Stimulated activated CD8-positive, alpha-beta memory T cell treated with anti-CD3 and anti-CD28 coated beads, Interleukin-15, amount 100 ng/mL, for 4 hours (primary cell): ENCODE measurements around the gene PARP16.
A peak's percentile ranks its signal among the peaks of the same experiment; 100 is the strongest.

Experiments
- DNase-seq, 2 donors: peaks; one replicate each; pipeline ENCODE4 v3.0.0-alpha.2; 2020; ENCODE audit warnings: low read depth in 2 of 2

PARP16 gene, protein sequence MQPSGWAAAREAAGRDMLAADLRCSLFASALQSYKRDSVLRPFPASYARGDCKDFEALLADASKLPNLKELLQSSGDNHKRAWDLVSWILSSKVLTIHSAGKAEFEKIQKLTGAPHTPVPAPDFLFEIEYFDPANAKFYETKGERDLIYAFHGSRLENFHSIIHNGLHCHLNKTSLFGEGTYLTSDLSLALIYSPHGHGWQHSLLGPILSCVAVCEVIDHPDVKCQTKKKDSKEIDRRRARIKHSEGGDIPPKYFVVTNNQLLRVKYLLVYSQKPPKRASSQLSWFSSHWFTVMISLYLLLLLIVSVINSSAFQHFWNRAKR

DNA sequence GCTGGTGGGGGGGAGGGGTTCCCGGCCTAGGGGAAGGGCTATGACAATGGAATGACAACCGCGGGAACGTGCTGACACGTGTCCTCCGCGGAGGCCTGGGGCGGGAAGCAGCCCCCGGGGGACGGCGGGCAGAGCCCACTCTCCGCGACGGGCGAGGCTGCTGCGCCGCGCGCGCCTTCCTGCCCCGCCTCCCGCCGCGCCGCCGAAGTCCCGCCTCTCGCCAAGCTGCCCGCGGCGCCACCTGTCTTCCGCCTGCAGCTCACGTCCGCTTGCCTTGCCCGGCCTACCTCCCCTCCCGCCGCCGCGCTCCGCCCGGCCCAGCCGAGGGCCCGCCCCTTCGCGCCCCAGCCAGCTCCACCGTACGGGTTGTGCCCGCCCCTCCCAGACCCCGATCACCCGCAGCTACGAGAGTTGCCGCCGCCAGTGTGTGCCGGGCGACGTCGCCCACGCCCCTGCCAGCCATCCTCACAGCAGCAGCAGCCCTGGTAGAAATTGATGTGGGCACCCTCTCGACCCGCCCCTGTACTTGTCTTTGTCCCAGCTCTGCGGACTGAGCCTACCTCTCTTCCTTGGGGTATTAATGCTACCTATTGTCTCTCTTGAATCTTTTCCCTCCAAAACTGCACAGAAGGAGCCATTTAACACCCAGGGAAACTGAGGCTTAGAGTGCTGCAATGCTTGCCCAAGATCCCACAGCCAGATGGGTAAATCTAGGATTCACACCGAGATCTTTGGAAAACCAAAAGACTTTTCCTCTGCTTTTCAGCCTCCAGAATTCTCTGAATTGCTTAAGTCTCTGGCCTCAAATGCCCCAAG is at the start of gene PARP16:
Gene PARP16 (minus strand): TSS at position 180 of the 816 bp plus-strand sequence. CDS start 457 bp downstream, outside the sequence.
- DNase-seq = peak; percentile 79 to 90

DNA sequence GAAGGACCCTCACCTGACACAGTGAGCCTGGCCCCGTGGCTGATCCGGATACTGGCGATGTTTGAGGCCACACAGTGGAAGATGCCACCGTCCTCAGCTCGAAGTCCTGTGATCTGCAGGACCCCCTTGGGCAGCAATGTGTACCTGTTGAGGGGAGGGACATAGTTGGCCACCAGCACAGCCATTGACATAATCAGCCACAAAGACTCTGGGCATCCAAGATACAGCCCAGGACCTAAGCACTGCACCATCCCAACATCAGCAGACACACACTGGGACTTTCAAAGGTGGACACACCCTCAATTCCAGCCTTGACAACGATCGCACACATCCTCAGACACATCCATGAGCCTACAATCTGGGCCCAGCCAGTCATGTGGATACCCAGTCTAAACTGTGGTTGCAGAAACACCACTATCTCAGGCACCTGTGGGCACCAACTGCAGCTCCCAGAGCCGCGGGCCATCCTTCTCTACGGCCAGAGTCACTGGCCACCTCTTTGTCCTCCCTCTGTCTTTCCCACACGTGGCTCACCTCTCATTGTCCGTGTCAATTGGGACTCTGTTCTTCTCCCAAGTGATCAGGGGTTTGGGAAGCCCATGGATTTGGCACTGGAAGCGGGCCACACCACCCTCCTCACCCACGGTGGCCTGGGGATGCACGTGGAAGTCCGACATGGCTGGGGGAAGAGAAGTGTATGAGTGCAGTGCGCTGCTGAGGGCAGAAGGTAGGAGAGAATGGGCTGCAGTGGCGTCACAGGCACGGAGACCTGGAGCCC is 48.8 kb upstream of the PARP16 start:
- no peak for DNase-seq

GRCh38 chr15:65334586-65335231 is 48.0 kb upstream of the PARP16 start:
- no peak for DNase-seq

DNA sequence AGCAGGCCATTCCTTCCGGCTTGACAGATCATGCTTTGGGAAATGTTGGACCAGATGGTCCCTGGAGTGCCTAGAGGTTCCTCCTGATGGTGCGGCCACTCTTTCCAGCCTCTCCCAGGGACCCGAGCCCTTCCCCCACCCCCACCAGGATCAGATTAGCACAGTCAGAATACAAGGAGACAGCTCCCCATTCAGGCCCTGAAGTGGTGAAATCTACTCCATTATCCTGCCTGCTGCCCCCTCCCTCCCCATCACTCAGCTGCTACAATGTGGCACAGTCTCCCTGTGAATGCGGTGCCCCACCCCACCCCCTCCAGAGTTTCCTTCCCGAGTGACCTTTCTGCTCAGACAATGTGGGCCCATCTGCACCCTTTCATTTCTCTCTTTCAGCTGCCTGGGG is 47.2 kb upstream of the PARP16 start:
- DNase-seq = no peak

- DNase-seq = no peak
Measured at GRCh38 chr15:65333148-65333820, 46.6 kb upstream of the PARP16 start.

- no peak for DNase-seq
Measured at GRCh38 chr15:65332391-65333147, 45.9 kb upstream of the PARP16 start.

DNA sequence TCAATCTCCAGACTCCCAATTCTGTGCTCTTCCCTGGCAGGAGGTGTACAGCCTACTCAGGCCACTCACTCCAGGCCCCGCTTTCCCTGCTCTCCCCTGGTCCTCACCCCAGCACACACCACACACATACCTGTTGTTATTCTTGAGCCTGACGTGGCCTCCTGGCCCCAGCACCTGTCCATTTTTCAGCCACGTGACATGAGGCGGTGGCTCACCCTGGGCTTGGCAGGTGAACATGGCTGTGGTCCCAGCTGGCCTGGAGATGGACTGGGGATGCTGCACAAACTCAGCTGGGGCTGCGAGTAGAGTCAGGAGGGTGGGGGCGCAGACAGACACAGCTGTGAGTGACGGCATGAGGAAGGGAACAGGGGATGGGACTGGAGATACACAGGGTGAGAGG is 45.1 kb upstream of the PARP16 start:
- no peak for DNase-seq

DNA sequence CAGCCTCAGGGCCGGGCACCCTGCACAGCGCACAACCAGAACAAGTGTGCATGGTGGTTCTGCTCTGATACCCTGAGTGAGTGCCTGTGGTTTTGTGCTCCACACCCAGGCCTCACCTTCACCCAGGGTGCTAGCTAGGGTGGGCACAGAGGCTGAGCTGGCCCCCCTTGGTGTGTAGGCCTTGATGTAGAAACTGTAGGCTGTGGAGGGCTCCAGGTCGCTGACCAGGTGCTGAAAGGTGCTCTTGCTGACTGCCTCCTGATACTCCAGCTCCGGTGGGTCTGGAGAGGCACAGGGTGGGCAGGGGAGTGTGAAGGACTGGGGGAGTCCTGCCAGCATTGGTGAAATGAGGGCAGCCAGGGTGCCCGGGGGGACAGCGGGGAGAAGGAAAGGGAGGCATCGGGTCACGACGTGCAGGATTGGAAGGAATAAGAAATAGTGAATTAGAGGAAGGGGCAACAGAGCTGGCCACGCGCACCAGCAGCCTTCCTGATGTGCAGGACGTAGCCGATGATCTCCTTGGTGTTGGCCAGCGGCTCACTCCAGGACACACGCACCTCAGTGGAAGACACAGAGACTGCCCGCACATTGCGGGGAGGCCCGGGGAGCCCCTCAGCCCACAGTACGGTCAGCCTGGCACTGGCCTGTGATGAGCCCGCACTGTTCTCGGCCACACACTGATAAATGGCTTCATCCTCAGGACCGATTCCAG is 44.4 kb upstream of the PARP16 start:
- DNase-seq = no peak

- no peak for DNase-seq
Measured at GRCh38 chr15:65329984-65330735, 43.5 kb upstream of the PARP16 start.

DNA sequence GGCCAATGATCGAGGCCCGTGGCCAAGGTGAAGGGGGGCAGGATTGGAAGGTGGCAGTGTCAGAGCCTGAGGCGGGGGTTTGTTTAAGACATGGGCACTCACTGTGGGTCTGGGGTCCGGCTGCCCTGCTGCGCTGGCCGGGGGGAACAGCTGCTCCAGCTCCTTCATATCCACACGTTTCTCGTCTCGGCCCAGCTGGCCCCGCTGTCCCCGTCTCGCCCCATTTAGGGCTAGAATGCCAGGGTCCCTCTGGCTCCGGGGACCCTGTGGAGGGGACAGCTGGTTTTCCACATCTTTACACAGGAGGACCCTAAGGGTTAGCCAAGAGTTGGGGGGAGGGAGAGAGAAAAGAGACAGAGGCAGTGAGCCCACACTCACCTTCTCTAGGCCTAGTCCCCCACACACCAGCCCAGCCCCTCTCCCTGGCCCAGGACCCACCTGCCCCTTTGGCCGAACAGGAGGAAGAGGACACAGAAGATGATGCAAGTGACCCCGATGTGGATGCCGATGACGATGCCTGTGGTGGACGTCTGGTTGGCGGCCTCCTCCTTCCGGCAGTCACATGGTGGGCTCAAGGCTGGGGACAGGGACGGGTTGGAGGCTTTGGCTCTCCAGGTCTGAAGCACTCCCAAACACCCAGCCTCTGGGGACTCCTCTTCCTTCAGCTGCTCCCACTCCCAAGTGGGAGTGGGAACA is 42.8 kb upstream of the PARP16 start:
- DNase-seq = no peak

GRCh38 chr15:65328506-65329287 is 42.0 kb upstream of the PARP16 start:
- no peak for DNase-seq

DNA sequence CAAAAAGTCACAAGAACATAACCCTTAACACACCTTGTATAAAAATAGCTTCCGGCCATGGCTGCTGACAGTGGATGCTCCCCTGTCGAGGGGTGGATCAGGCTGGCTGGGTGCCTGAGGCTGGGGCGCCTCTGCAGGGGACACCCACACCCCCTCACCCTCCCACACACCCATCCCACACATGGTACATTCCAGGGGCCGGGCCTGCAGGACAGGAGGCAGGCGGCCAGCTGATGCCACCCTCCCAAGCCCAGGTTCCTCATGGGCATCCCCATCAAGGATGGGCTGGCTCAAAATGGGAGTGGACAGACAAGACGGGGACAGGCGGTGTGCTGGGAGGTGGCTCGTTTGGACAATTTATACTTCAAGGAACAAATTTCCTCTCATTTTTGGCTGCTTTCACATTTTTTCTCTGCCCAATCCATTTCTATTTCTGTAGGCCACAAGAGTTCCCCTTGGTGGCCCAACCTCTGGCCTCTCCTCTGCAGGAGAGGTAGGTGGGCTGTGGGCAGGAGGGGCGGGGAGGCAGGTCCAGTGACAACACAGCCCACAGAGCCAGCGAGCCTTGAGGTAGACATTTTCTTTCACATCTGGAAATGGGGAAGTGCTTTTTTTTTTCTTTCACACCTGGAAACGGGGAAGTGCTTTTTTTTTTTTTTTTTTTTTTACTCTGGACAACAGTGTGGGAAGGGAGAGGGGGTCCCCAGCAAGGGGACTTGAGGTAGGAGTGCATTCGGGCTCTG is 41.1 kb upstream of the PARP16 start:
- DNase-seq = no peak

- no peak for DNase-seq
Measured at GRCh38 chr15:65326818-65327217, 40.1 kb upstream of the PARP16 start.

DNA sequence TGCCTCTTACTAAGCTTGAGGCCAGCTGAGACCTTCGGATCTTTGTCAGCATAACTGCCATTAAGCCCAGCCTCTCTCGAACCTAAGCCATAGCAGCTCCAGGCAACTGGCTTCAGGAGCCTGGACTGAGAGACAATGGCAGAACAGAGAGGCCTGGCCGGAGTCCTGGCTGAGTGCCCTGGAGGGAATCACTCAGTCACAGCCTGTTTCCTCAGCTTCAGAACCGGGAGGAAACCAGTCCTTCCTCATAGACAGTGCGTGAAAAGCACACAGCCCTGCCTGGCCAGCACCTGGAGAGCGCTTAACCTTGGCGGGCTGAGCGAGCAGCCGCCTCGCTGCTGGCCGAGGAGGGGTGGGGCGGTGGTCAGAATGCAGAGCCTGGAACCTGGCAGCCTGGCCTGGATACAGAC is 39.4 kb upstream of the PARP16 start:
- no peak for DNase-seq

- DNase-seq = no peak
Measured at GRCh38 chr15:65323071-65323511, 36.4 kb upstream of the PARP16 start.

DNA sequence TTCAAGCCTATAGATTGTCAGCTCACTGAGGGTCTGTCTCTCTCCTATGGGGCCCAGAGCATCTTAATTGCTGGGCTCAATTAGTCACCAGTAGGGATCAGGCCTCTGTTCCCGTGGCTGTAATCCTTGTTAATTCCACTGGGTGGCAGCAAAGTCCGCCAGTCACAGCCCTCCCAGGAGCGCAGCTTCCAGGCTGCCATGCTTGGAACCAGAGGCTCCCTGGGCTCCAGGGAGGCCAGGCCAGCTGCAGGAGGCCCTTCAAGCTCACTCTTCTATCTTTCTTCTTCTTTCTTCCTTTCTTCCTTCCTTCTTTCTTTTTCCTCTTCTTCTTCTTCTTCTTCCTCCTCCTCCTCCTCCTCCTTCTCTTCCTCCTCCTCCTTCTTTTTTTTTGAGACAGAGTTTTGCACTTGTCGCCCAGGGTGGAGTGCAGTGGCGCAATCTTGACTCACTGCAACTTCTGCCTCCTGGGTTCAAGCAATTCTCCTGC is 32.2 kb upstream of the PARP16 start:
- DNase-seq = peak in 1 of 2 donors; percentile 60
